Lung (tissue), 12 donors: Measurements from ENCODE around the gene PIAS2. TPM values are rescaled to one million over a fixed set of nuclear protein-coding genes. Genes with fewer than 3 reads are reported as not detected.

Experiments
- ATAC-seq: fragments of 200-7000 bp; cut with Tn5 transposase; one replicate; pipeline ENCODE4 v1.9.1; 2020; ENCODE audit warnings: moderate number of reproducible peaks; ENCODE audit not compliant: insufficient read depth, low FRiP score
- DNase-seq, 3 donors: peaks; one replicate each; pipeline ENCODE4 v3.0.0-alpha.2; 2013 to 2017
- H3K27ac ChIP-seq, 2 donors: one replicate each; pipeline ENCODE4 v1.5.1; 2013; ENCODE audit warnings: mild to moderate bottlenecking in 2 of 2, moderate library complexity in 2 of 2, control low read depth in 1 of 2, inconsistent platforms in 1 of 2, low read depth in 1 of 2, low read length in 1 of 2
- H3K27me3 ChIP-seq, 3 donors: one replicate each; pipeline ENCODE4 v1.5.1; 2013; ENCODE audit warnings: low read length in 2 of 3; ENCODE audit not compliant: control insufficient read depth in 3 of 3, insufficient read depth in 3 of 3
- H3K36me3 ChIP-seq, 4 donors: one replicate each; pipeline ENCODE4 v1.5.1; 2013; ENCODE audit warnings: low read length in 4 of 4, mild to moderate bottlenecking in 1 of 4, moderate library complexity in 1 of 4; ENCODE audit not compliant: control insufficient read depth in 4 of 4, insufficient read depth in 4 of 4
- H3K4me1 ChIP-seq, 5 donors: one replicate each; pipeline ENCODE4 v1.5.1; 2013; ENCODE audit warnings: low read length in 5 of 5, mild to moderate bottlenecking in 2 of 5, moderate library complexity in 1 of 5; ENCODE audit not compliant: control insufficient read depth in 5 of 5, insufficient read depth in 5 of 5
- H3K4me3 ChIP-seq: one replicate; pipeline ENCODE4 v1.5.1; 2013; ENCODE audit warnings: mild to moderate bottlenecking, control low read depth, moderate library complexity
- H3K9ac ChIP-seq, 2 donors: one replicate each; pipeline ENCODE4 v1.5.1; 2013; ENCODE audit warnings: low read length in 2 of 2, control low read depth in 1 of 2; ENCODE audit not compliant: insufficient read depth in 1 of 2
- H3K9me3 ChIP-seq, 4 donors: one replicate each; pipeline ENCODE4 v1.5.1; 2013; ENCODE audit warnings: low read length in 3 of 4, mild to moderate bottlenecking in 1 of 4, moderate library complexity in 1 of 4; ENCODE audit not compliant: control insufficient read depth in 4 of 4, insufficient read depth in 3 of 4
- CTCF ChIP-seq: IDR thresholded peaks from 2 replicates; pipeline ENCODE4 v1.5.1; 2012; ENCODE audit warnings: mild to moderate bottlenecking; ENCODE audit errors: control extremely low read depth, extremely low read depth
- WGBS, 2 donors: extraction: QIAGEN DNeasy Blood & Tissue Kit; methylation state at CpG; one replicate each; pipeline ENCODE4 v1.1.7; 2013; 5-methylcytosine and 5-hydroxymethylcytosine counted together
- polyA plus RNA-seq, 2 donors: library from polyadenylated mRNA; stranded (reverse); fragments of 200-250 nt; gene quantifications; one replicate each; pipeline ENCODE4 v1.2.1, GENCODE V29; 2013
- total RNA-seq, 2 donors: library from RNA; depleted of rRNA in 1 of 2; stranded (reverse); fragments of >200 nt in 1 of 2; gene quantifications; one replicate each; pipeline ENCODE4 v1.2.1, GENCODE V29; 2014 to 2021
- donor health status: control.
- donor health status: control.
- donor health status: Bipolar disorder and iron deficiency.
- donor health status: healthy.
- donor health status: DM: yes; HTN: yes; CAD: no.

Gene PIAS2
- total and polyA plus RNA-seq, 4 donors: 4.2 to 47.6 (median 18.0) TPM

- no peak for TF ChIP-seq CTCF
- 98 to 100% methylated on average over 1 of the region's 1 CpG for WGBS, 2 donors
- Histone ChIP-seq H3K27ac (no peak overlapping the region), H3K9ac (no peak overlapping the region), H3K36me3 (peaks cover 10 to 22% (median 20%) of the 10 kb centered on the region in 4 donors), H3K4me1 (peaks cover 0 to 2% (median 0%) of the 10 kb centered on the region in 5 donors), H3K27me3 (no peaks in the 10 kb centered on the region), H3K9me3 (peaks cover 5 to 19% (median 10%) of the 10 kb centered on the region in 4 donors), H3K4me3 (no peak overlapping the region)
- DNase-seq (no peak), ATAC-seq (no peak)
Measured at GRCh38 chr18:46888965-46889364, 28.3 kb downstream of the PIAS2 start.

- no peaks in the 10 kb centered on the region for H3K27me3 ChIP-seq
- DNase-seq (no peak), ATAC-seq (no peak)
- 54 to 69% methylated on average over 2 of the region's 2 CpGs for WGBS, 2 donors
- no peak overlapping the region for H3K4me3 ChIP-seq
- H3K36me3 ChIP-seq: peaks cover 10 to 22% (median 20%) of the 10 kb centered on the region in 4 donors
- no peak overlapping the region for H3K27ac ChIP-seq
- TF ChIP-seq CTCF: no peak
- H3K9ac ChIP-seq: no peak overlapping the region
- peaks cover 5 to 19% (median 10%) of the 10 kb centered on the region in 4 donors for H3K9me3 ChIP-seq
- peaks cover 0 to 2% (median 0%) of the 10 kb centered on the region in 5 donors for H3K4me1 ChIP-seq
Measured at GRCh38 chr18:46886893-46887292, 30.4 kb downstream of the PIAS2 start.

GRCh38 chr18:46883180-46883579, 34.1 kb downstream of the PIAS2 start:
- Histone ChIP-seq H3K27me3 (no peaks in the 10 kb centered on the region), H3K9me3 (peaks cover 0 to 2% (median under 1%) of the 10 kb centered on the region in 4 donors), H3K9ac (no peak overlapping the region), H3K36me3 (peaks cover 0 to 7% (median 0%) of the 10 kb centered on the region in 4 donors), H3K4me3 (no peak overlapping the region), H3K27ac (no peak overlapping the region), H3K4me1 (peaks cover 0 to 2% (median 0%) of the 10 kb centered on the region in 5 donors)
- DNase-seq (no peak), ATAC-seq (no peak)
- WGBS, 2 donors: 95 to 98% methylated on average over 4 of the region's 4 CpGs
- no peak for TF ChIP-seq CTCF
